Activated effector memory CD4-positive, alpha-beta T cell treated with Interleukin-2 at 50 U/mL for 16 hours (primary cell): ENCODE measurements around the gene MROH8.
A peak's percentile ranks its signal among the peaks of the same experiment; 100 is the strongest.

Source experiments
- DNase-seq: peaks from one replicate; pipeline ENCODE4 v3.0.0-alpha.2; 2020

Gene MROH8

DNA sequence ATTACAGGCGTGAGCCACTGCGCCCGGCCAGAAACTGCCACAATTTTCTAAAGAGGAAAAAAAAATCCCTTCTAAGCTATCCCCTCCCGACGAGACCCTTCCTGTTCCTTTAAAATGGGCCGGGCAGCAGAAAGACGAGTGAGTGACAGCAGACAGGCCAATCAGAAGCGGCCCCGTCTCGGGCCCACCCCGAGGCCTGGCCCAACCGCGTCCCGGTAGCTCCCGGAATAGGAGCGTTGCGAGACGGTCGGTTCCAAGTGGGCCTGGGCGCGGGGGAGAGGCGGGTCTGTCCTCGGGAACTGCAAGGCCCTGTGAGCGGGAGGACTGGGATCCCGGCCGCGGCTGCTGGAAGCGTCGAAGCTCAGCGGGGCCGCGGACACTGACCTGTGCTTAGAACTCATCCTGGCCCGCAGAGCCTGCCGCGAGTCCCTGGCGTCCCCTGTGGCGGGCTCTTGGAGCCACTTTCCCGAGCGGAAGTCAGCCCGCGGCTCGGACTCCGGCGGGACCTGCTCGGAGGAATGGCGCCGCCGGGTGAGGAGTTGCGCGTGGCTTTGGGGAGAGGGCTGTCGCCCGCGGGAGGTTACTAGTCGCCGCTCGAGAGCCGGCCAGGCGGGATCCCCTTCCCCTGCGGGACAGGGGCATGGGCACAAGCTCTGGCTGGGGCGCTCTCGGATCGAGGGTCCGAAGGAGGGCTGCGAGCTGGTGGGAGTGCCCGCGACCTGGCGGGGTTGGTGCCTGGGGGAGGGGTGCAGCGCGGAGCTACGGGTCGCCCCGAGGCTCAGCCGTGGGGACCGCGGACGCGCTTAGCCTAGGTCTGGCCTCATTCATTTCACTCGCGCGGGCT, at the start of gene MROH8, which contains the start of gene RPN2:
Gene MROH8, minus strand, starts transcription at position 710 of the 844 bp plus-strand sequence.
Gene RPN2, plus strand, starts transcription at position 492 of the 844 bp plus-strand sequence. Its CDS starts 27 bp downstream, at position 519.
- DNase-seq: peak; percentile 93

DNA sequence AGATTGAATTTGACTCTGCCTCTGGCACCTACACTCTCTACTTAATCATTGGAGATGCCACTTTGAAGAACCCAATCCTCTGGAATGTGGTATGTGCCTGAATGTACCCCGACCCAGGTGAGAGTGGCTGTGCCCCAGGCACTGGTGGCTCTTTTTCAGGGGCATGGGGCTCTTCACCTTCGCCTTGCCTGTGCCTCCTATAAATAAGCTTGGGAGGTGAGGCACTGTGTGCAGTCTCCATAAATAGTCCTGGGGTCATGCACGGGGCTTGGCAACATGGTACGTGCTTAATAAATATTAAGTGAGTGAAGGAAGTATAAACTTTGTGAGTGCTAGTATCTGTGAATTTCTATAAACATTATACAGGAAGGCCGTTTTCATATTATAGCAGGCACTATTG, 49.3 kb upstream of the MROH8 start:
- DNase-seq: no peak

DNA sequence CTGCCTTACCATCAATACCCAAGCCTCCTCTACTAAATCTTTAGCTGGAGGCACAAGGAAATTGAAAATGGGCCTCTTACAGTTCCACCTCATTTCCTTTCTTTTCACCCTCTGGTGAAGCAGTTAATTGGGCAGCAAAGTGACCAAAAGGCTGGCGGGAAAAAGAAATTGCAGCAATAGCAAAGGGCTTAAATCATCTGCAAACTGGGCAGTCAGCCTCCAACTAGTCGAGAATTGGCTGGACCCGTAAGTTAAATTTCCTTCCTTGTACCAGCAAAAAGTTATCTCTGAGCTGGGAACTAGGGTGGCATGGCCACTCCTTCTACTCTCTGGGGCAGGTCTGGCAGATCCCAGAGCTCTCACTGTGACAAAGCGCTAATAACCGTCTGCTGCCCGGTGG, 48.7 kb upstream of the MROH8 start:
- no peak for DNase-seq

DNA sequence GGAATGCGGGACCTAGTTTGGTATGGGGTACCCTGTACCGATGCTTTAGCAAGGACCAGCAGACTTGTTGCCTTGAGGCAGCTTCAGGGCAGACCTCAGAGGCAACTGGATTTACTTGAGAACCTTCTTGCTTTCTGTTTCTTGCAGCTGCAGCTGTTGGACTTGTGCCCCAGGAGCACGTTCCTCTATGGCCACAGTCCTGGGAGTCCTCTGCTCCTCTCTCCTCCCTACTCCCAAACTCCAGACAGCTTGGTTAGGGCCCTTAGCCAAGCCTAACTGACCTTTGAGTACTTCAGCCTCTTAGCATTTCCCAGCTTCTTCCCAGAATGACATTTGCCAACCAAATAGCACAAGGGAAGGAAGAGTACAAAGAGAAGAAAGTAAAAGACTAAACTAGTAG, 47.5 kb upstream of the MROH8 start:
- DNase-seq: no peak

DNA sequence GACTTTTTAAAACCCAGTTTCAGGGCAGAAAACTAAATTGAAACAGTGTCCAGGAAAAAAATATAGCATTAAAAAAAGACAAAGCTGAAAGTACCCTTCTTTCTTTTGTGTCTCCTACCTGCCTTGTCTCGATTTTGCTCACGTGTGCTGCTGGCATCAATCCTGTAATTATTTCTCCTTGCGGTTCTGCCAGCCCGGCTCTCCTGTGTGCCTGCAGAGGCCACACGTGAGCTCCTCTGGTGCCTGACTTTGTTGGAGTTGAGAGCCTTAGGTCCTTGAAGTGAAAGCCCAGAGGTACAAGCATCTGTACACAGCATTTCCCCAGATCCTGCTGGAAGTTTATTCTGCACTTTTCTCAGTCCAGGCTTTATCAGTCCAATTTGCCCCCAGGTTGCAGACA, 45.8 kb upstream of the MROH8 start:
- DNase-seq: no peak

DNA sequence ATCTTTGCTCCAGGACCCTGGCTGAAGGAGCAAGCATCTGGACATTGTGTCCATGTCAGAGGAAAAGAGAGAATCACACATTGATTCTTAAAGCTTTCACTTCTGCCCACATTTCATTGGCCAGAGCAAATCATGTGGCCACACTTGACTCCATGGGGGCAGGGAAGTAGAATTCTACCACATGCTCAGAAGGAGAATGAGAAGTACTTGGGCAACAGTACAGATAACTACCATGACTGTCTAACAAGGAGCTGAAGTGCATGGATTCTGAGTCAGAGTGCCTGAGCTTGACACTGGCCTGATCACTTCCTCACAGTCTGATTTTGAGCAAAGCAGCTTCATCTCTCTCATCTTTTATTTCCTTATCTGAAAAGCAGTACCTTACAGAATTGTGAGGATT, 43.7 kb upstream of the MROH8 start:
- DNase-seq: no peak

DNA sequence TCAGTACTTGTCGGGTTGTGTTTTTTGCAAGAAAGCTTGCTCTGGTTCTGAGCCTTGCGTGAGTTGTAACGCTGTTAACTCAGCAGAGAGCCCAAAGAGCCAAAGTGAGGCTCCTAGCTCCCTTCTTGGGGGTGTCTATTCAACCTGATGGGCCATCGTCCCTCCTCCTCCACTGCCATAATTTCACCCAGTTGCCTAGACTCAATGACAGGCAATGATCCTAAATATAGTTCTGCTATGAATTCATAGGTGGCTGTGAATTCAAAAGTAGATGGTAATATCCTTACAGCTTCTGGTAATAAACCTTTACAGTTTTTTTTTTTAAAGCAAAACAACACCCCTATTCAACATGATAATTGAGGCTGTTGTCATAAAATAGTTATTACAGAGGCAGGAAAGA, 42.7 kb upstream of the MROH8 start:
- DNase-seq: no peak

DNA sequence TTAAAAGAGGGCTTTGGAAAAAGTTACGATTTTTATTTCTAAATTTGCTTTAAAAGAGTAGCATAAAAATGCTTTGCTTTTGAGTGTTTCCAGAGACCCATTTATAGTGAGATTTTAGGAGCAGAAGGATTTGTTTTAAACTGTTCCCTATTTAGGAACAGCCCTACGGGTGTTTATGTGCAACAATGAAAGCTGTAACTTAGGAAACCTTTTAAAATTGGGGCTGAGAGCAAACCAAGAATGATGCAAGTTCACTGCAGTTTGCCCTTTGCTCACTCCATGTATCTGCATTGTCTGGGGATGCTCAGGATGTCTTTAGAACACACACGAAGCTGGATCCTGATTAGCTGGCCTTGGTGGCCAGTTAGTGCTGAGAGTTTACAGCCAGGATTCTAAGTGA, 41.4 kb upstream of the MROH8 start:
- DNase-seq: no peak

DNA sequence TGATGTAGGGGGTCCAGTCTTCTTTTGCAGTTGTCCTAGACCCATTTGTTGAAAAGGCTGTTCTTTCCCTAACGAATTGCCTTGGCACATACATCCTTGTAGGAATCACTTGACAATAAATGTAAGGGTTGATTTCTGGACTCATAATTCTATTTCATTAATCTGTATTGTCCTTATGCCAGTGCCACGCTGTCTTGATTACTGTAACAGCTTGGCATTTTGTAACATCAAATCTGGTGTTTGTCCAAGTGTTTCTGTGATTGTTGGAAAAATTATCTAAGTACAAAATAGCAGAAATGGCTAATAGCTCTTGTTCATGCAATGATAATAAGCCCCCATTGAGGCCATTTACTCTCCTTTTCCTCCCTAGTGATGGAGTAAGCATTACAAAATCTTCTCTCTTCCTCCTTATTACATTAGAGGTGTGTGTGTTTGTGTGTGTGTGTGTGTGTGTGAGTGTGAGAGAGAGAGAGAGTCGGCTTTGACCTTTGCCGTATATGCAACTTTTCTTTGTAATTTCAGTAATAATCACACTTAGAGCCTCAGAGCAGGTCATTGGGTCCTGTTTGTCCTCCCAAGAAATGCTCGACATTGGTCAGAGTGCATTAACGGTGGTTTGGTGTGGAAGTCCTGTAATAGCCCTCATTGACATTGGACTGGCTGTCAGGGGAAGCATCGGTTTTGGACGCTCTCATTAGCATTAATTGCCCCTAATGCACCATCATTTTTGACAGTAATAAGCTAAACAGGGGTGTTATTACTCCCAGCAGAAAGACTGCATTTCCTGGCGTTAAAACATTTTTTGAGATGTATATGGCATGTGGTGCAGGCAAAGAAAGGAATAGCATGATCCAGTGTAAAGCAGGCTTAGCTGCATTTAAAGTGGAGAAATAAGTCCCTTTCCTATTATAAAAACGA, 40.7 kb upstream of the MROH8 start:
- no peak for DNase-seq

DNA sequence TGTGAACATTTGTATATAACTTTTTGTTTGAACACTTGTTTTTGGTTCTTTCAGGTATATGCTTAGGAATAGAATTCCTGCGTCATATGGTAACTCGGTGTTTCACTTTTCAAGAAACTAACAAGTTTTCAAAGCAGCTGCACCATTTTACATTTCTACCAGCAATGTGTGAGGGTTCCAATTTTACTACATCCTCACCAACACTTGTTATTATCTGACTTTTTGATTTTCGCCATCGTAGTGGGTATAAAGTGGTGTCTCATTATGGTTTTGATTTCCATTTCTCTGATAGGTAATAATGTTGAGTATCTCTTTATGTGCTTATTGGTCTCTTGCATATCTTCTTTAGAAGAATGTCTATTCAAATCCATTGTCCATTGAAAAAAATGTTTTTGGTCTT, 39.6 kb upstream of the MROH8 start:
- DNase-seq: no peak

DNA sequence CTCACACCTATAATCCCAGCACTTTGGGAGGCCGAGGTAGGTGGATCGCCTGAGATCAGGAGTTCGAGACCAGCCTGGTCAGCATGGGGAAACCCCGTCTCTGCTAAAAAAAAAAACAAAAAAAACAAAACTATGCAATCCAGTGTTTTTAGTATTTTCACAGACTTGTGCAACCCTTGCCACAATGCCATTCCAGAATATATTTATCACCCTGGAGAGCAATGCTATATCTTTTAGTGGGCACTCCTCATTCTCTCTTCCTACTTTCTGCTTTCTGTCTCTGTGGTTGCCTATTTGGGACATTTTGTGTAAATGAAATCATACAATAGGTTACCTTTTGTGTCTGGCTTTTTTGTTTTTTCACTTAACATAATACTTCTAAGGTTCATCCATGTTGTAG, 39.1 kb upstream of the MROH8 start:
- no peak for DNase-seq

DNA sequence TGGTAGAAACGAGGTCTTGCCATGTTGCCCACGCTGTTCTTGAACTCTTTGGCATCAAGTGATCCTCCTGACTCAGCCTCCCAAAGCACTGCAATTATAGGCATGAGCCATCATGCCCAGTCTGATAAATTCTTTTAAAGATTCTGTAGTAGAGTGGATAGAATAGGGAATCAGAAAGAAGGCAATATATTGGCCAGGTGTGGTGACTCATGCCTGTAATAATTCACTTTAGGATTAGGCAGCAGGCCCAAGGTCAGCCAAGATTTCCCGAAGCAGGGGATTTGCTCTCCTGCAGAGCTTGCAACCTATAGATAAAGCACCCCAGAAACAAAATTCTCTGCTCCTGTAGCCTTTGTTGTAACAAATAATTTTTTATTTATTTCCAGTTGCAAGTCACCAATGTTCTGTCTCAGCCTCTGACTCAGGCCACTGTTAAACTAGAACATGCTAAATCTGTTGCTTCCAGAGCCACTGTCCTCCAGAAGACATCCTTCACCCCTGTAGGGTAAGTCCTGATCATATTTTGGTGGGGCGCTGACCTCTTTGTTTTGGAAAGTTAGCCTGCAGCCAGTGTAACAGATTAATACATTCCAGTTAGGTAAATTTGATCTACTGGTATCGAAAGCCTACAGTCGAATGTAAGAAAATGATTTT, 30.4 kb upstream of the MROH8 start:
- DNase-seq: no peak

DNA sequence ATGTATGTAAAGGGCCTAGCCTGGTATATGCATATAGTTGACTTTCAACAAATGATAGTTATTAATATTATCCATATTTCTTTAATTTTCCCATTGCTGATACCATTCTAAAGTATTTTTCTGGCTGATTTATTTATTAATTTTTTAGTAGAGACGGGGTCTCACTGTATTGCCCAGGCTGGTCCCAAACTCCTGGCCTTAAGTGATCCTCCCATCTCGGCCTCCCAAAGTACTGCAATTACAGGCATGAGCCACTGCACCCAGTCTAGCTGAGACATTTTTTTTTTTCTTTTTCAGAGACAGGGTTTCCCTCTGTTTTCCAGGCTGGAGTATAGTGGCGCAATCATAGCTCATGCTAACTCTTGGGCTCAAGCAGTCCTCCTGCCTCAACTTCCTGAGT, 29.8 kb upstream of the MROH8 start:
- no peak for DNase-seq

DNA sequence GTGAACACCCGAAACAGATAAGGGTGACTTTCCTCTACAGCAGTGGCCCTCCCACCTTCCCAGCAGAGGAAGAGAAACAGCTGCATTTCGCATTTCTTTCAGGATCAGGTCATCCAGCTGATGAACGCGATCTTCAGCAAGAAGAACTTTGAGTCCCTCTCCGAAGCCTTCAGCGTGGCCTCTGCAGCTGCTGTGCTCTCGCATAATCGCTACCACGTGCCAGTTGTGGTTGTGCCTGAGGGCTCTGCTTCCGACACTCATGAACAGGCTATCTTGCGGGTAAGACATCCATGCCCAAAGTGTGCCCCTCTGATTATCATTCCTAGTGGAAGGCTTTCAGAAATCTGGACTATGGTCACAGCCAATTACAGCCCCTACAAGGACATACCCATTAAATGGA, 27.8 kb upstream of the MROH8 start:
- DNase-seq: no peak

DNA sequence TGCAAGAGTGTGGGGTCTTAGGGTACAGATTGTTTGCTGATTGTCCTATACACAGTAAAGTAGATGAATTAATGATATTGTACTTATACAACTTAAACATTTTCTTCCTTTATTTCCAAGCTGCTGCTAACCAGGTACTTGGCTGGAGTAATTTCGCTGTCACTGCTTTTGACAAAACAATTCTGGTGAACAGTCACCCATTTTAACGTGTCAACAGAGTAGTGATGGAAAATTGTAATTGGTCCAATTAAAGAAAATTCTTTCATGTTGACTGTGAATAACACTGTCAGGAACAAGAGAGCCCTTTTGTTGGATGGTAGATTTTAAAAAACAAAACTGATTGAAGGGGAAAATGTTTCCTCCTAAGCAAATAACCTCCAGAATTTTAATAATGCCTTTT, 26.4 kb upstream of the MROH8 start:
- no peak for DNase-seq

DNA sequence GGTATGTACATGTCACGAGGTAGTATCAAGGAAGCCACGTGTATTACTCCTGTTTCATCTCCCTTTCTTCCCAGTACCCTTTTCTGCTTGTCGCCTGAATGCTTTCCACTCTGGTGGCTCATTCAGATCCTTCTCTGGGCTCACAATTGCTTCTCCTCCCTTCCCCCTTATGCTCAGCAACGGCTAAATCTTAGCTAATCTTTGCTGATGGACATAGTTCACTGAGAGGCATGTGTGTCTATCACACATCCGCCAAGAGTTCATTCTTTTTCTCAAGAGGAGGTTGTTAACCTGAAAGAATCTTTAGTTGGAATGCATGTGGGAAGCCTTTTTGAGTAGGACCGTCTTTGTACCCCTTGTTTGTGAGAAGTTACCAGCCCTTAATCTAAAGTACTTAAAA, 25.8 kb upstream of the MROH8 start:
- no peak for DNase-seq

DNA sequence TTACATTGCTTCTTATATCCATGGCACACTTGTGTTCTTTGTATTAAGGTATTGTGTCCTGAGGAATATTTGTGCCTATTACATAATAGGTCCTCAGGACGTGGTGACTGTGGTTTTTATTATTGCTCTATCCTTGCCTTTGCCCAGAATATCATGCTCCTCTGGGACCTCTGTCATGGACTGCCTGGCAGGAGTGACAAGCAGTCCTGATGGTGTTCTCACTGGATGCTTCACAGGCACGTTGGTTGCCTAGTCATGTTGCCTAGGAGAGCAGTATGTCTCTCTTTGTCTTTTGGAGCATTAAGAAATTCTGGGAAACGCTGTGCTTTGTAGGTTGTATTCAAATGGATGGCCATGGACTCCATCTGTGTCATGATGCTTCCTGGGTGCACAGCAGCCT, 24.7 kb upstream of the MROH8 start:
- no peak for DNase-seq

DNA sequence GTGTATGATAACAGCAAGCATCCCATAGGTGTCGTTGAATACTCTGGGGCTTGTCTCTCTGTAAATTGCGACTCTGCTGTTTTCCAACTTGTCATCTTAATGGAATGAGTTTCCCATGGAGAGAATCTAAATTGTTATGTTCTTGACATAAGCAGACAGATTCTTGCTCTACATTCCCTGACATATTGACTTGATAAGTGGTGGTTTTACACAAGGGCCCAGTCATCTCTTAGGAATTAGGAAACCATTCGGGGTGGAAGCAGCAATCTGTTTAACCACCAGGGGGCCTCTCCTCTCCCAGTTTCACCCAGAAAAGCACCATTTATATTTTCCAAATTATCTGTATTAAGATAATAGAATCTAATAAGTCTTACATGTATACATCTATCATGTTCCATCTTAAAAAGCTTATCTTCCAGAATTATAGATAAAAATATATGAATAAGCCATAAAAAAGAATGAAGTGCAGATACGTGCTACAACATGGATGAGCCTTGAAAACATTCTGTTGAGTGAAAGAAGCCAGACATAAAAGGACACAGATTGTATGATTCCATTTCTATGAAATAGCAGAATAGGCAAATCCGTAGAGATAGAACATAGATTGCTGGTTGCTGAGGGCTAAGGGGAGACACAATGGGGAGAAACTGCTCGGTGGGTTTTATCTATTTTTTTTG, 23.1 kb upstream of the MROH8 start:
- DNase-seq: no peak

DNA sequence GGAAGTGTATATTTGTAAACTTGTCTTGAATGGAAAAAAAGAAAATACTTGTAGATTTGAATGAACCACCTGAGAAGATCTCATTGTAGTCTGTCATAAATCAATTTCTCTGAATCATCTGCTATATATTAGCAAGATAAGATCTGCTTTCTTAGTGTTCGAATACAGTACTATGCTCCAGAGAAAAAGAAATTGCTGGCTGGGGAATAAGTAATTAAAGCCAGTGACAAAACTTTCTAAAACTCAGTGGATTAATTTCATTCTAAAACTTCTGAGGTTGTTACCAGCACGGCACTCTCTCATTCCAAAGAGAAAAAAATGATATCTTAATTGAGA, 22.4 kb upstream of the MROH8 start:
- no peak for DNase-seq

DNA sequence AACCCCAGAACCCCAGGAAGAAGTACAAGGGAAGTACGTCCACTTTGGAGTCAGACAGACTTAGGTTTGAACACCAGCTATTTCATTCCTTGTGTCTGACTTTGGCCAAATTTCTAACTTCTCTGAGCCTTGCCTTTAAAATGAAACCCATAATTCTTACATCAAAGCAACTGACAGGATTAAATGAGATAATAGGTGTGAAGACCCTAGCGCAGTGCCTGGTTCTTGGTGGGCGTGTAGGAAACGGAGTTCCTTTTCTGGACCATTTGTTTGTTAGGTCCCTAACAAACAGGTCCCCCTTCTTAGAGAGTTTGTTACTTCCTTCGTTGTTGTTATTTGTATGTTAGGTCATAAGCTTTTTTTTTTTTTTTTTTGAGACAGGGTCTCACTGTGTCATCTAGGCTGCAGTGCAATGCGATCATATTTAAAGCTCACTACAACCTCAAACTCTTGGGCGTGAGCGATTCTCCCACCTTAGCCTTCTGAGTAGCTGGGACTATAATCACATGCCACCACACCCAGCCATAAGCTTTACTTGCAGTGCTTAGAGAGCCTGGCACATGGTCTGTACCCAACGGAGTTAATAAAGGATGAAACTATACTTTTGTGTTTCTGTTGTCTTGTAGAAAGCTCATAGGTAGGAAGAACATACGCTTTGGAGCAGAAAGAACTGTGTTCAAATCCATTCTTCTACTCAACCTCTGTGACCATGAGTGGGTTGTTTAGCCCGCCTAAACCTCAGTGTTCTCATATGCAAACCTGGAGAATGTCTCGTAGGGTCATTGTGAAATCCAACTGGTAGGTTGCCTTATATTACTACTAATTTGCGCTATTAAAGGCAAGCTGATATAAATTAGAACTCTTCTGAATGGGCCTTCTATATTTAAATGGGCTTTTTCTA, 21.8 kb upstream of the MROH8 start:
- no peak for DNase-seq

DNA sequence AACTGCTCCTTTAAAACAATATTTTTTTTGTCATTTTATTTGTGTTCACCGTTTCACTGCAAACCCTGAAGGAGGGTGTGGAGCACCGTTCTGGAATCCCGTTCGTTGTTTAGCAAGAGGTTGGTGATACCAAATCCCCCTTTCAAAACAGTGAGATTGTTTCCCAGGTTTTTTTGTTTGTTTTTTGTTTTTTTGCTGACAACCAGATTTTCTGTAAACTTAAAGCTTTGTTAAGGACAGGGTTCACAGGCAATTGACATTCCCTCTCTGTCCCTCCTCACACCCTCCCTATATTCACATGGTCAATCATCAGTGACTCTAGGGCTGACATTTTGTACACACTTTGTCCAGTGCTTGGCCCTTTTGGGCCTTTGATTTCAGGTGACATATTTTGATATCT, 21.0 kb upstream of the MROH8 start:
- no peak for DNase-seq
